ENCODE measurements around the gene SMOC2. TPM values are rescaled to one million over a fixed set of nuclear protein-coding genes. Genes with fewer than 3 reads are reported as not detected.

Gene SMOC2
- total RNA-seq, 1 donor from 2014 or later = 0.53 TPM

DNA sequence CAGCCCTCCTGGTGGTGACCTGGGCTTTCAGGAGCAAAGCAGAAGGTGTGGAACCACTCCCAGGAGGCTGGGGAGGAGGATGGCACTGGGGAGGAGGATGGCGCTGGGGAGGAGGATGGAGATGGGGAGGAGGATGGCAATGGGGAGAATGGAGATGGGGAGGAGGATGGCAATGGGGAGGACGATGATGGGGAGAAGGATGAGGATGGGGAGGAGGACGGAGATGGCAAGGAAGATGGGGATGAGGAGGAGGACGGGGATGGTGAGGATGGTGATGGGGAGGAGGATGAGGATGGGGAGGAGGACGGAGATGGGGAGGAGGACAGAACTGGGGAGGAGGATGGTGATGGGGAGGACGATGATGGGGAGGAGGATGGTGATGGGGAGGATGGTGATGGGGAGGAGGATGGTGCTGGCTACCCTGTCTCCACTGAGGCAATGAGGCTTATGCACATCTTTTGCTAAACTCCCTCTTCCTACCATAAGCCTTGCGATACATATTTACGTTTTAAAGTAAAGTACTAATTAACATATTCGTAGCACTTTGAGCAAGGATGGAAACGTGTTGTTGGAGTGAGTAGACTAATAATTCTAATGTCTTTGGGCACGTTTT is 7.4 kb downstream of the SMOC2 start:
- no peaks in the 10 kb centered on the region for H3K36me3 ChIP-seq (ENCODE audit: control insufficient read depth, insufficient read depth, low read length)
- DNase-seq (ENCODE audit: low read depth) (no peak), FAIRE-seq (no peak)
- no peaks in the 10 kb centered on the region for H3K27me3 ChIP-seq (ENCODE audit: control insufficient read depth, insufficient read depth, low read length)
- TF ChIP-seq, protein P1, sequence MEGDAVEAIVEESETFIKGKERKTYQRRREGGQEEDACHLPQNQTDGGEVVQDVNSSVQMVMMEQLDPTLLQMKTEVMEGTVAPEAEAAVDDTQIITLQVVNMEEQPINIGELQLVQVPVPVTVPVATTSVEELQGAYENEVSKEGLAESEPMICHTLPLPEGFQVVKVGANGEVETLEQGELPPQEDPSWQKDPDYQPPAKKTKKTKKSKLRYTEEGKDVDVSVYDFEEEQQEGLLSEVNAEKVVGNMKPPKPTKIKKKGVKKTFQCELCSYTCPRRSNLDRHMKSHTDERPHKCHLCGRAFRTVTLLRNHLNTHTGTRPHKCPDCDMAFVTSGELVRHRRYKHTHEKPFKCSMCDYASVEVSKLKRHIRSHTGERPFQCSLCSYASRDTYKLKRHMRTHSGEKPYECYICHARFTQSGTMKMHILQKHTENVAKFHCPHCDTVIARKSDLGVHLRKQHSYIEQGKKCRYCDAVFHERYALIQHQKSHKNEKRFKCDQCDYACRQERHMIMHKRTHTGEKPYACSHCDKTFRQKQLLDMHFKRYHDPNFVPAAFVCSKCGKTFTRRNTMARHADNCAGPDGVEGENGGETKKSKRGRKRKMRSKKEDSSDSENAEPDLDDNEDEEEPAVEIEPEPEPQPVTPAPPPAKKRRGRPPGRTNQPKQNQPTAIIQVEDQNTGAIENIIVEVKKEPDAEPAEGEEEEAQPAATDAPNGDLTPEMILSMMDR (IDR thresholded peaks at IDR 0.05; ENCODE audit: insufficient read depth, low read length, severe bottlenecking) = no peak
- no peak overlapping the region for H3K4me3 ChIP-seq (ENCODE audit: low read depth, low read length)

DNA sequence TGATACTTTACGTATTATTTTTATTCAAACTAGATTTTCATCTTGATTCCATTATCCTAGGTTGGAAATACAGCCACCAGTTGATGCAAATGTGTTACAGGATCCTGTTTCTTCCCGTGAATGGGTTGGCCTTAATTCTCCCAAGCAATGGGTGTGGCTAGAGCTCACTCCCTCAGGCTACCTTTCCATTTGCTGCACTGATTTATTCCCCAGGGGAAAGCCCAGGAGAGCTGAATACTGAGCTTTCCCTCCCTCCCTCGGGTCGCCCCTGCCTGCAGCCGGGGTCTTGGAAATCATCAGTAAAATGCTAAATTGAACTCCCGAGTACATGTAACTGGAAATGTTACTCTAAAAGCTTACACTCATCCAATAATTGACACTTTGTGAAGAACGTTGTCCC is 9.9 kb downstream of the SMOC2 start:
- Histone ChIP-seq H3K27me3 (ENCODE audit: control insufficient read depth, insufficient read depth, low read length) (no peaks in the 10 kb centered on the region), H3K36me3 (ENCODE audit: control insufficient read depth, insufficient read depth, low read length) (no peaks in the 10 kb centered on the region), H3K4me3 (ENCODE audit: low read depth, low read length) (no peak overlapping the region)
- DNase-seq (ENCODE audit: low read depth) = no peak
- no peak for FAIRE-seq
- TF ChIP-seq, protein P1 (IDR thresholded peaks at IDR 0.05; ENCODE audit: insufficient read depth, low read length, severe bottlenecking) = no peak

DNA sequence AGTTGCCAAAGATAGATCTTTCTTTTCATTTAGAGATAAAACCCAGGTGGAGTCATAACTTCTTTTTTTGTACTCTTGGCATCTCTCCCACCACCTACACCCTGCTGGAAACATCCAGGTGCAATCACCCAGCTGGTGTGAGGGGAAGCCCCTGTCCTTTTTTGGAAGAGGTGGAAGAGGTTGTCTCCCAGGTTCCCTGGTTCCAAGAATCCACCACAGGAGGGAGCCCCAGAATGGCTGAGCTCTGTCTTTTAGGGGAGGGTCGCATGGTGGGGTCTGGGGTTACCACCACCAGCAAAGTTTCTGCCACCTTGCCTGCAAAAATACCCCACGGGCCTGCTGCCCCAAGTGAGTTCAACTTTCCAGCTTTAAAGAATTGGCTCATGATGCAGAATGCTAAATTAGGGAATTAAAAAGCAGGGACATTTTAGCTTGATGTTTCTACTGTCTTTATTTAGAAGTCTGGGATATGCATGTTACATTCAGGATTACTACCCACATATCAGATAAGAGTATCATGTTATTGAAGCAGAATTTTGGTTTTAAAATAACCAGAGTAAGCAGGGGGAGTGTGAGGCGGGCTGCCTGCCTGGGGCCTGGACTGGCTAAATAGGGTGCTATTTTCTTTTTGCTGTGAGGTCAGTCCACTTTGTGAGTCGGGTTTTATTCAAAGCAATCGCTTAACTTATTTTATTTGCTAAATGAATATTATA is 11.0 kb downstream of the SMOC2 start:
- no peak for DNase-seq (ENCODE audit: low read depth)
- TF ChIP-seq, protein P1 (IDR thresholded peaks at IDR 0.05; ENCODE audit: insufficient read depth, low read length, severe bottlenecking) = peak; percentile 21
- H3K4me3 ChIP-seq (ENCODE audit: low read depth, low read length) = no peak overlapping the region
- H3K36me3 ChIP-seq (ENCODE audit: control insufficient read depth, insufficient read depth, low read length) = no peaks in the 10 kb centered on the region
- FAIRE-seq = no peak
- no peaks in the 10 kb centered on the region for H3K27me3 ChIP-seq (ENCODE audit: control insufficient read depth, insufficient read depth, low read length)

DNA sequence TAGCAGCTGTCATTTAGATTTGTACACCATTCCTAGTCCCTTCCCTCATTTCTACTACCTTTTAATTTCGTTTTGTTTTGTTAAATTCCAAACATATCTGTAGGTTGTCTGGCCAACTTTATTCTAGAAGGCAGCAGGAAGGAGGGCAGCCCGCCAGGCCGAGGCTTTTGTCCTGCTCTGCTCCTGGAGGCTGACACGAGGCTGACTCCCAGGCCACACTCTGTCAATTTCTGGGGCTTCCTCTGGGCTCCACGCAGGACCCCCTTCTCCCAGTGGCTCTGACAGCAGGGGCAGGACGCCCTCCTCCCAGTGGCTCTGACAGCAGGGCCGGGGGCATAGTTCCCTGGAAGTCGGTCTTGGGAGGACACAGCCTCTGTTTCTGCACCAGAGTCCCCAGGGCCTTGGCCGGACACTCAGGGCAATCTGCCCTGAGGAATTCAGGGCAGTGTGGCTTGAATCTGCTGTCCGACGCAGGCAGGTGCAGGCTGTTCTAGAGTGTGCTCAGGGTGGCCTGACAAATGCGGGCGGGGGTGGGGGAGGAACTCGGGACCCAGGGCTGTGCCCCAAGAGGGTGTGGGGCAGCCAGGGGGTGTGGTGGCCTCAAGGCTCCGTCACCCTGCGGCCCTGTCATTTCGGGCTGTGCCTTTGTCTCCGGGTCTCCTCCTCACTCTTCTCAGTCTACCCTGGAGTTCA is 11.8 kb downstream of the SMOC2 start:
- TF ChIP-seq, protein P1 (IDR thresholded peaks at IDR 0.05; ENCODE audit: insufficient read depth, low read length, severe bottlenecking) = no peak
- H3K27me3 ChIP-seq (ENCODE audit: control insufficient read depth, insufficient read depth, low read length) = no peaks in the 10 kb centered on the region
- no peak for FAIRE-seq

DNA sequence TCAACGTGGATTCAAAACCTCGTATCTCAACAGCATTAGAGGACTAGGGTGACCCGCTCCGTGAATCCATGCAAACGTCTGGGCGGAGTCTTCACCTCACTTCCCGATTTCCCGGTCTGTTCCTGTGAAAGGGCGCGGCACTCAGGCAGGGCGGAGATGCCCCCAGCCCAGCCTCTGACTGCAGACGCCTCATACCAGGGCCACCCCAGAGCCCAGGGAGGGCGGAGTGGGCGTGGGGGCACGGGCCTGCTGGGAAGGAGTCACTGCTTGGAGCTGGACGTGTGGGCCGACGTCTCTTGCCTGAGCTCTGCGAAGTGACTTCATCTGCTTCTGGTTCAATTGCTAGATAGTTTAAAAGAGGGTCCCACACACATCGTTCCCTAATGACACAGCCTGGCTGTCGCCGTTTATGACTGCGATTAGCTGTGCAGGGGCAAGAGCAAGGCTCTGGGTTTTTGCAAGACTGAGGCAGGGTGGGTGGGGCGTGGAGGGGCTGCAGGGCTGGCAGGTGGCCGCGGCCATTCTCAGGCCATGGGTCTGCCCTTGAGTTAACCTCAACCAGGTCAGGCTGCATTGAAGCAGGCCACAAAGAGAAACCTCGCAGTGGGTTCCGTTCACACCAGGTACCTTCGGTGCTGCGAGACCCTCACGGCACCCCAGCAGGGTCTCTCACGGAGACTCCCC is 15.0 kb downstream of the SMOC2 start:
- FAIRE-seq (no peak), DNase-seq (ENCODE audit: low read depth) (no peak)
- Histone ChIP-seq H3K4me3 (ENCODE audit: low read depth, low read length) (no peak overlapping the region), H3K36me3 (ENCODE audit: control insufficient read depth, insufficient read depth, low read length) (no peaks in the 10 kb centered on the region), H3K27me3 (ENCODE audit: control insufficient read depth, insufficient read depth, low read length) (no peaks in the 10 kb centered on the region)
- TF ChIP-seq, protein P1 (IDR thresholded peaks at IDR 0.05; ENCODE audit: insufficient read depth, low read length, severe bottlenecking) = no peak

More for the DNA sequence above, 11.8 kb downstream of the SMOC2 start:
- no peak for DNase-seq (ENCODE audit: low read depth)
- no peak overlapping the region for H3K4me3 ChIP-seq (ENCODE audit: low read depth, low read length)
- no peaks in the 10 kb centered on the region for H3K36me3 ChIP-seq (ENCODE audit: control insufficient read depth, insufficient read depth, low read length)
